ENCODE results near the gene LPGAT1.

LPGAT1 gene

GRCh38 chr1:211813590-211813989 is 17.0 kb downstream of the LPGAT1 start:
- Histone ChIP-seq H3K27ac (replicated peaks) (no peak overlapping the region), H3K4me3 (replicated peaks; ENCODE audit: insufficient read depth, low read length) (no peak overlapping the region), H3K27me3 (ENCODE audit: insufficient read depth, poor library complexity, severe bottlenecking) (no peaks in the 10 kb centered on the region)
- TF ChIP-seq CTCF (IDR thresholded peaks at IDR 0.05; ENCODE audit: insufficient read depth, low read length) (no peak), POLR2AphosphoS5 (IDR thresholded peaks at IDR 0.05; ENCODE audit: low read depth) (no peak), REST (IDR thresholded peaks at IDR 0.05; ENCODE audit: insufficient replicate concordance, low read depth) (no peak), SPI1 (IDR thresholded peaks at IDR 0.05; ENCODE audit: borderline replicate concordance, low read depth) (no peak), GABPA (IDR thresholded peaks at IDR 0.05; ENCODE audit: low read depth) (no peak)
- peak; percentile 59 to 83 for DNase-seq (ENCODE audit: low read depth in 1 of 2, low spot score in 1 of 2)

GRCh38 chr1:211812584-211812983 is 18.0 kb downstream of the LPGAT1 start:
- H3K27me3 ChIP-seq (ENCODE audit: insufficient read depth, poor library complexity, severe bottlenecking), result no peaks in the 10 kb centered on the region
- no peak for DNase-seq (ENCODE audit: low read depth in 1 of 2, low spot score in 1 of 2)
- H3K4me3 ChIP-seq (replicated peaks; ENCODE audit: insufficient read depth, low read length), result no peak overlapping the region
- H3K27ac ChIP-seq (replicated peaks), result peak overlapping the region; percentile 28; the same call in 1 of the 2 replicates
- no peak for TF ChIP-seq REST (IDR thresholded peaks at IDR 0.05; ENCODE audit: insufficient replicate concordance, low read depth)
- no peak for TF ChIP-seq GABPA (IDR thresholded peaks at IDR 0.05; ENCODE audit: low read depth)
- TF ChIP-seq POLR2AphosphoS5 (IDR thresholded peaks at IDR 0.05; ENCODE audit: low read depth), result no peak
- TF ChIP-seq SPI1 (IDR thresholded peaks at IDR 0.05; ENCODE audit: borderline replicate concordance, low read depth), result no peak
- no peak for TF ChIP-seq CTCF (IDR thresholded peaks at IDR 0.05; ENCODE audit: insufficient read depth, low read length)

GRCh38 chr1:211811848-211812247 is 18.7 kb downstream of the LPGAT1 start:
- TF ChIP-seq SPI1 (IDR thresholded peaks at IDR 0.05; ENCODE audit: borderline replicate concordance, low read depth) (no peak), POLR2AphosphoS5 (IDR thresholded peaks at IDR 0.05; ENCODE audit: low read depth) (no peak), REST (IDR thresholded peaks at IDR 0.05; ENCODE audit: insufficient replicate concordance, low read depth) (no peak), CTCF (IDR thresholded peaks at IDR 0.05; ENCODE audit: insufficient read depth, low read length) (no peak), GABPA (IDR thresholded peaks at IDR 0.05; ENCODE audit: low read depth) (no peak)
- no peak overlapping the region for H3K4me3 ChIP-seq (replicated peaks; ENCODE audit: insufficient read depth, low read length)
- H3K27ac ChIP-seq (replicated peaks), result peak overlapping the region; percentile 28; the same call in 1 of the 2 replicates
- DNase-seq (ENCODE audit: low read depth in 1 of 2, low spot score in 1 of 2), result peak in 1 of 2 experiments; percentile 64
- no peaks in the 10 kb centered on the region for H3K27me3 ChIP-seq (ENCODE audit: insufficient read depth, poor library complexity, severe bottlenecking)

All from HL-60 (cell line).